GM19193 (cell line): ENCODE results near the gene ALDH1A1.

ENCODE experiments used
- POLR2A ChIP-seq: IDR thresholded peaks from 4 replicates; pipeline ENCODE4 v1.6.1; 2011; ENCODE audit not compliant: insufficient read depth, insufficient read length; ENCODE audit errors: extremely low read depth

The ALDH1A1 gene

GRCh38 chr9:72952914-72953313 lies at the start of gene ALDH1A1:
Gene ALDH1A1, minus strand, starts transcription at chr9:72953053. Its CDS starts 53 bp downstream, at chr9:72953000.
- no peak for TF ChIP-seq POLR2A

GRCh38 chr9:73001860-73002259 lies 49.0 kb upstream of the ALDH1A1 start:
- TF ChIP-seq POLR2A, result no peak

GRCh38 chr9:72998363-72998762 lies 45.5 kb upstream of the ALDH1A1 start:
- TF ChIP-seq POLR2A, result no peak

- no peak for TF ChIP-seq POLR2A
Observed at GRCh38 chr9:72997387-72997995, 44.6 kb upstream of the ALDH1A1 start.

GRCh38 chr9:72996684-72997314 lies 43.9 kb upstream of the ALDH1A1 start:
- TF ChIP-seq POLR2A, result no peak

GRCh38 chr9:72996114-72996513 lies 43.3 kb upstream of the ALDH1A1 start:
- no peak for TF ChIP-seq POLR2A

- no peak for TF ChIP-seq POLR2A
Observed at GRCh38 chr9:72995131-72996024, 42.5 kb upstream of the ALDH1A1 start.

- no peak for TF ChIP-seq POLR2A
Observed at GRCh38 chr9:72991772-72992171, 38.9 kb upstream of the ALDH1A1 start.

GRCh38 chr9:72990397-72991182 lies 37.7 kb upstream of the ALDH1A1 start:
- no peak for TF ChIP-seq POLR2A

GRCh38 chr9:72986522-72987116 lies 33.8 kb upstream of the ALDH1A1 start:
- no peak for TF ChIP-seq POLR2A

GRCh38 chr9:72985746-72986145 lies 32.9 kb upstream of the ALDH1A1 start:
- no peak for TF ChIP-seq POLR2A

GRCh38 chr9:72984991-72985390 lies 32.1 kb upstream of the ALDH1A1 start:
- TF ChIP-seq POLR2A, result no peak

GRCh38 chr9:72984226-72984947 lies 31.5 kb upstream of the ALDH1A1 start:
- TF ChIP-seq POLR2A, result no peak
